ENCODE data around the gene TIMM10. TPM values are rescaled to one million over a fixed set of nuclear protein-coding genes. Genes with fewer than 3 reads are reported as not detected.

The TIMM10 gene
- total RNA-seq, 6 donors from 2014 or later: 7.3 to 62.2 (median 26.8) TPM

GRCh38 chr11:57527056-57527631, 3.4 kb downstream of the TIMM10 start:
- peaks cover 0 to 6% (median 2%) of the 10 kb centered on the region in 4 donors for H3K36me3 ChIP-seq
- H3K27ac ChIP-seq: no peak overlapping the region
- peak in 1 of 2 donors; percentile 49 for ATAC-seq (ENCODE audit: low FRiP score in 2 of 2)
- 16 to 21% methylated on average over 7 of the region's 7 CpGs for WGBS, 2 donors
- H3K9me3 ChIP-seq: no peaks in the 10 kb centered on the region
- peaks cover 17 to 26% (median 18%) of the 10 kb centered on the region in 4 donors for H3K4me1 ChIP-seq
- no peaks in the 10 kb centered on the region for H3K27me3 ChIP-seq
- TF ChIP-seq, protein P1, sequence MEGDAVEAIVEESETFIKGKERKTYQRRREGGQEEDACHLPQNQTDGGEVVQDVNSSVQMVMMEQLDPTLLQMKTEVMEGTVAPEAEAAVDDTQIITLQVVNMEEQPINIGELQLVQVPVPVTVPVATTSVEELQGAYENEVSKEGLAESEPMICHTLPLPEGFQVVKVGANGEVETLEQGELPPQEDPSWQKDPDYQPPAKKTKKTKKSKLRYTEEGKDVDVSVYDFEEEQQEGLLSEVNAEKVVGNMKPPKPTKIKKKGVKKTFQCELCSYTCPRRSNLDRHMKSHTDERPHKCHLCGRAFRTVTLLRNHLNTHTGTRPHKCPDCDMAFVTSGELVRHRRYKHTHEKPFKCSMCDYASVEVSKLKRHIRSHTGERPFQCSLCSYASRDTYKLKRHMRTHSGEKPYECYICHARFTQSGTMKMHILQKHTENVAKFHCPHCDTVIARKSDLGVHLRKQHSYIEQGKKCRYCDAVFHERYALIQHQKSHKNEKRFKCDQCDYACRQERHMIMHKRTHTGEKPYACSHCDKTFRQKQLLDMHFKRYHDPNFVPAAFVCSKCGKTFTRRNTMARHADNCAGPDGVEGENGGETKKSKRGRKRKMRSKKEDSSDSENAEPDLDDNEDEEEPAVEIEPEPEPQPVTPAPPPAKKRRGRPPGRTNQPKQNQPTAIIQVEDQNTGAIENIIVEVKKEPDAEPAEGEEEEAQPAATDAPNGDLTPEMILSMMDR (IDR thresholded peaks at IDR 0.05): peak; percentile 72 to 93 (median 87)
- TF ChIP-seq POLR2AphosphoS5 (IDR thresholded peaks at IDR 0.05): no peak
- no peak overlapping the region for H3K4me3 ChIP-seq
- peak in 1 of 2 donors; percentile 77 for DNase-seq

- peaks cover 0 to 5% (median 0%) of the 10 kb centered on the region in 4 donors for H3K4me1 ChIP-seq
- no peaks in the 10 kb centered on the region for H3K27me3 ChIP-seq
- no peak overlapping the region for H3K27ac ChIP-seq
- no peaks in the 10 kb centered on the region for H3K9me3 ChIP-seq
- no peak overlapping the region for H3K4me3 ChIP-seq
- TF ChIP-seq, protein P1 (IDR thresholded peaks at IDR 0.05): no peak
- no peak for TF ChIP-seq POLR2AphosphoS5 (IDR thresholded peaks at IDR 0.05)
- TF ChIP-seq POLR2A (IDR thresholded peaks at IDR 0.05): no peak
- no peak for TF ChIP-seq EP300 (IDR thresholded peaks at IDR 0.05)
- DNase-seq: no peak
- 79 to 82% methylated on average over 4 of the region's 4 CpGs for WGBS, 2 donors
- H3K36me3 ChIP-seq: peaks cover 0 to 4% (median 2%) of the 10 kb centered on the region in 4 donors
- no peak for ATAC-seq (ENCODE audit: low FRiP score in 2 of 2)
Observed at GRCh38 chr11:57523419-57523818, 7.1 kb downstream of the TIMM10 start.

GRCh38 chr11:57521116-57521515, 9.4 kb downstream of the TIMM10 start:
- ATAC-seq (ENCODE audit: low FRiP score in 2 of 2) (no peak), DNase-seq (no peak)
- H3K27ac ChIP-seq: no peak overlapping the region
- TF ChIP-seq EP300 (IDR thresholded peaks at IDR 0.05): no peak
- H3K36me3 ChIP-seq: no peaks in the 10 kb centered on the region
- no peaks in the 10 kb centered on the region for H3K27me3 ChIP-seq
- WGBS, 2 donors: 90 to 98% methylated on average over 2 of the region's 2 CpGs
- H3K4me1 ChIP-seq: peaks cover 1 to 2% (median 2%) of the 10 kb centered on the region in 4 donors
- H3K4me3 ChIP-seq: no peak overlapping the region
- H3K9me3 ChIP-seq: no peaks in the 10 kb centered on the region

GRCh38 chr11:57516061-57516443, 14.5 kb downstream of the TIMM10 start:
- H3K4me3 ChIP-seq: peak overlapping the region; percentile 65 to 89 (median 80)
- DNase-seq: no peak
- H3K36me3 ChIP-seq: no peaks in the 10 kb centered on the region
- no peak for ATAC-seq (ENCODE audit: low FRiP score in 2 of 2)
- peaks cover 11 to 27% (median 16%) of the 10 kb centered on the region in 4 donors for H3K4me1 ChIP-seq
- H3K27me3 ChIP-seq: no peaks in the 10 kb centered on the region
- WGBS, 2 donors: 17 to 26% methylated on average over 5 of the region's 5 CpGs
- H3K27ac ChIP-seq: peak overlapping the region in 3 of 4 donors; percentile 71 to 77 (median 73)
- TF ChIP-seq POLR2A (IDR thresholded peaks at IDR 0.05) (no peak), EP300 (IDR thresholded peaks at IDR 0.05) (no peak), POLR2AphosphoS5 (IDR thresholded peaks at IDR 0.05) (no peak)
- TF ChIP-seq, protein P1 (IDR thresholded peaks at IDR 0.05): no peak
- H3K9me3 ChIP-seq: no peaks in the 10 kb centered on the region

DNA sequence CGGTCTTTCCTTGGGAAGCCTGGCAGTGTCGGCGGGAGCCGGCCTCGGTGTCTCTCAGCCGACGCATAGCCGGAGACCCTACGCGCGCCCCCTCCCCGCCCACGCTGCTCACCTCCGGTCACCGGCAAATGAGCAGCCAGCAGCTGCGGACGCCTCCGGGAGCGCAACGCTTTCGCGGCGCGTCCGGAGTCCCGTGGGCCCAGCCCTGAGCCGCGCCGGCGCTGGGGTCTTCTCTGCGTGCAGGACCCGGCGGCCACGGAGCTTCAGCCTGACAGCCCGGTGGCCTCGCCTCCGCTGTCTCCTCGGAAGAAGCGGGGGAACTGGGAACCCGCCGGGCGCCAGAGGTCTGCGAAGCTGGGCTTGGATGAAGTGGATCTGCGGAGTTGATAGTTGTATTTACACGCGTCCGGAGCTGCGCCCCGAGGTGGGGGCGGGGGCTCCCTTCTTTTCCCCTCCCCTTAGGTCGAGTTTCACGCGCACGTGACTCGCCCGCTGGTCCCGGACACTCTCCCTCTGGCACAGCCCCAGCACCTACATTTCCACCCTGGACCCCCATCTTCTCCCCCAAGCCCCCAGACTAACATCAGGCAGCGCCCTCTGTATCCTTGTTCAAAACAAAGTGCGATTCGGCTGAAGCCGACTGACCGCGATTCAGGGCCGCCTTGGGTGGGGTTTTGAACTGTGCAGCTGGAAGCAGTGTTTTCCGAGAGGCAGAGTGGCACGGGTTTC, 15.1 kb downstream of the TIMM10 start, which contains the start of gene SLC43A1:
Gene SLC43A1, minus strand, starts transcription at position 371 of the 729 bp plus-strand sequence. CDS start 1,591 bp downstream, outside the sequence.
- peak; percentile 54 to 84 for ATAC-seq (ENCODE audit: low FRiP score in 2 of 2)
- DNase-seq: peak; percentile 58 to 89
- Histone ChIP-seq H3K9me3 (no peaks in the 10 kb centered on the region), H3K27ac (peak within 1 kb of the TSS; percentile 20 to 77 (median 72)), H3K27me3 (no peaks in the 10 kb centered on the region), H3K36me3 (no peaks in the 10 kb centered on the region), H3K4me3 (peak within 1 kb of the TSS; percentile 65 to 89 (median 80)), H3K4me1 (peaks cover 11 to 27% (median 16%) of the 10 kb centered on the region in 4 donors)
- TF ChIP-seq EP300 (IDR thresholded peaks at IDR 0.05): no peak
- no peak for TF ChIP-seq POLR2A (IDR thresholded peaks at IDR 0.05)
- TF ChIP-seq, protein P1 (IDR thresholded peaks at IDR 0.05): no peak
- TF ChIP-seq POLR2AphosphoS5 (IDR thresholded peaks at IDR 0.05): no peak
- 0% methylated on average over 13 to 61 of the region's 66 CpGs for WGBS, 2 donors
